ENCODE results near the gene E2F4.

DNA sequence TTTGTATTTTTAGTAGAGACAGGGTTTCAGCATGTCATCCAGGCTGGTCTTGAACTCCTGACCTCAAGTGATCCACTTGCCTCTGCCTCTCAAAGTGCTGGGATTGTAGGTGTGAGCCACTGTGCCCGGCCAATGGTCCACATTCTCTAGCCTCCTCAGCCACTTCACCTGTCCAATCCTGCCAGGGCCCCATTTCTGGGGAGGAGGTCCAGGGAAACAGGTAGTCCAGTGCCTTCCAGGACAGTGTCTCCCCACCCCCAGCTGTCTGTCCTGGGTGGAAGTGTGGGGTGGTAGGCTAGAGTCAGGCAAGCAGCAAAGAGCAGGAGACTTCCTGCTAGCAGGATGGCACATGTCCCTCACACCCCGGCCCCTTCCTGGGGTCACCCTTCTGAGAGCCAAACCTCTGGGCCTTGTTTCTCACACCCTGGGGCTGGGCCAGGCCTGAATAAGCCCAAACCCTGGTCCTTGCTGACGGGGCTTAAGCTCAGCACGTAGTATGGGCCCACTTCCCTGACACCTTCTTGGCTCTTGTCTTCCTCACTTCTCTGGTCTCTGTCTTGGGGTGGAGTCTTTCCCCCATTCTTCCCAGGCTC lies 50.3 kb downstream of the E2F4 start:
- no peak for TF ChIP-seq EZH2phosphoT487 (IDR thresholded peaks at IDR 0.05; ENCODE audit: borderline replicate concordance, low read length)
- no peak for TF ChIP-seq CTCF (conservative IDR thresholded peaks at IDR 0.05; ENCODE audit: low read depth, low read length)
- TF ChIP-seq EZH2 (IDR thresholded peaks at IDR 0.05; ENCODE audit: low read length, unreplicated experiment), result no peak
